Inferior parietal cortex (tissue), 1 donor: ENCODE measurements around the gene PITPNC1.
"Not testable (repeated sequence)": the region's sequence is repeated elsewhere in the genome, so short reads cannot be mapped to it uniquely, and the experiment has no call there.

Source experiments
- DNase-seq: peaks from one replicate; pipeline ENCODE4 v3.0.0-alpha.2; 2016; ENCODE audit errors: extremely low spot score

The PITPNC1 gene

DNA sequence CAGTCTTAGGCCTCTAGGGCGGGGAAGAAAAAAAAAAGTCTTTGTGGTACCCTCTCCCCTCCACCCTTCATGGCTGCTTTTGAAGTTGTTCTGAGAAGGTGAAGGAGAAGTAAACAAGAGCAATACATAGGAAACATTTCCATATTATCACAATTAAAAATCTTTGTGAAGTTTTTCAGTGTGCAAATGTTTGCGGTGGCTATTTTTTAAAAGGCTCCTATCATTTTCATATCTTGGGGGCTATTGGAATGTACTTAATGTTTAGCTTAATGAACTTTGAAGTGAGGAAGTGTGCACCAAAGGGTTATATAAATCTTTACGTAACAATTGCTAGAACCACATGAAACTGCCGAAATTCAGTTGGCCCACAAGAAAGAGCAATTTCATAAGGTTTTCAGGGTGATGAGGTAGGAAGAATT is 348.3 kb downstream of the PITPNC1 start:
- DNase-seq = no peak

DNA sequence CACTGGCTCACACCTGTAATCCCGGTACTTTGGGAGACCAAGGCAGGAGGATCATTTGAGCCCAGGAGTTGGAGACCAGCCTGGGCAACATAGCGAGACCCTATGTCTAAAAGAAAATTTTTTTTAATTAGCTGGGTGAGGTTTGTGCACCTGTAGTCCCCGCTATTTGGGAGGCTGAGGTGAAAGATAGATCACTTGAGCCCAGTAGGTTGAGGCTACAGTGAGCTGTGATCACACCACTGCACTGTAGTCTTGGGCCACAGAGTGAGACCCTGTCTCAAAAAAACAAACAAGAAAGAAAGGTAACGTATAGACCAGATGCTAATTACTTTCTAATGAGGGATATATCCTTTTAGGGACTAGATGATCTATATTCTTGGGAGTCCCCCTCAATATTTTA is 348.7 kb downstream of the PITPNC1 start:
- DNase-seq = no peak

DNA sequence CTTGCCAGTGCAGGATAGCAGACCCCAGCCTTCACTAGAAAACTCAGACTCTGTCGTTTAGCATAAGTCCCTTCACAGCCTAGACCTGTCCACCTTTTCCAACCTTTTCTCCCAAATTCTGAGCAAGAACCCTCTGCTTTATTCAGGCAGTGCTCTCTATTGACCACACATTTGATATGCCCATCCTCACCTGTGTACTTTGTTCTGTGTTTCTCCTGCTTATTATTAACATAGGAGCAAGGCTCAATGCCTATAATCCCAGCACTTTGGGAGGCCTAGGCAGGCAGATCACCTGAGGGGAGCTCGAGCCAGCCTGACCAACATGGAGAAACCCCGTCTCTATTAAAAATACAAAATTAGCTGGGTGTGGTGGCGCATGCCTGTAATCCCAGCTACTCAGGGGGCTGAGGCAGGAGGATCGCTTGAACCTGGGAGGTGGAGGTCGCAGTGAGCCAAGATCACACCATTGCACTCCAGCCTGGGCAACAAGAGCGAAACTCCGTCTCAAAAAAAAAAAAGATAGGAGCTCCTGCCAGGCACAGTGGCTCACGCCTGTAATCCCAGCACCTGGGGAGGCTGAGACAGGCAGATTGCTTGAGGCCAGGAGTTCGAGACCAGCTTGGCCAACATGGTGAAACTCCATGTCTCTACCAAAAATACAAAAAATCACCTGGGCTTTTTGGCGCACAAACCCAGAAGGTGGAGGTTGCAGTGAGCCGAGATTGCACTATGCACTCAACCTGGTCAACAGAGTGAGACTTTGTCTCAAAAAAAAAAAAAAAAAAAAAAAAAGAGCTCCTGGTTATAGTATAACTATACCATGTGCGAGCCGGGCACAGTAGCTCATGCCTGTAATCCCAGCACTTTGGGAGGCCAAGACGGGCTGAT is 350.3 kb downstream of the PITPNC1 start:
- DNase-seq = not testable (repeated sequence)

DNA sequence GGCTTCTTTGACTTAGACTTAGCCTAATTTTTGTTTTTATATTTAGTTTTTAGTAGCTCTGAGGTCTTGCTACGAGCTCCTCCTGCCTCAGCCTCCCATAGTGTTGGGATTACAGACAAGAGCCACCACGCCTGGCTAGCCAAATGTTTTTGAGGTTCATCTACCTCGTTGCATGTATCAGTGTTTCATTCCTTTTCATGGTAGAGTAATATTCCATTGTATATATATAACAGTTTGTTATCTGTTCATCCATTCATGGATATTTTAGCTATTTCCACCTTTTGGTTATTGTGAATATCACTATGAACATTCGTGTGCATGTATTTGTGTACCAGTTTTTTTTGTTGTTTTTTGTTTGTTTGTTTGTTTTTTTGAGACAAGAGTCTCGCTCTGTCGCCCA is 352.8 kb downstream of the PITPNC1 start:
- DNase-seq = no peak

DNA sequence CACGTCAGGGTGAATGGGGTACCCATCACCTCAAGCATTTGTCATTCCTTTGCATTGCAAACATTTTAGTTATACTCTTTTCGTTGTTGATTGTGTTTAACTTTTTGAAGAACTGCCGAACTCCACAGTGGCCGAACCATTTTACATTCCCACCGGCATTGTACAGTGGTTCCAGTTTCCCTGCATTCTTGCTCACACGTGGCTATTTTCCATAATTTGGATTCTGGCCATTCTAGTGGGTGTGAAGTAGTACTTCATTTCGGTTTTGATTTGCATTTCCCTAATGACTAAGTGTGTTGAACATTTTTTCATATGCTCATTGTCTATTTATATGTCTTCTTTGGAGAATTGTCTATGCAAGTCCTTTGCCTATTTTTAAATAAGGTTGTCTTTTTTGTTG is 353.6 kb downstream of the PITPNC1 start:
- DNase-seq = no peak

DNA sequence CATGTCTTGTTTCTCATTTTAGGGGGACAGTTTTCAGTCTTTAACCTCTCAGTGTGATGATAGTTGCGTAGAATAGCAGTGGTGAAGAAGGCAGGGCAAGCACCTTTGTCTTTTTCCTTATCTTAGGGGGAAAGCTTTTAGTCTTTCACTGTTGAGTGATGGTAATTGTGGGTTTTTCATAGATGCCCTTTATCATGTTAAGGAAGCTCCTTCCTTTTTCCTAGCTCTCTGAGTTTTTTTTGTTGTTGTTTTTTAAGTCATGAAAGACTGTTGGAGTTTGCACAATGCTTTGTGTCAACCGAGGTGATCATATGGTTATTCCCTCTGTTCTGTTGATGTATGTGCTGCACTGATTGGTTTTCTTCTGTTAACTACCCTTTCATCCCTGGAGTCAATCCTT is 356.4 kb downstream of the PITPNC1 start:
- no peak for DNase-seq

DNA sequence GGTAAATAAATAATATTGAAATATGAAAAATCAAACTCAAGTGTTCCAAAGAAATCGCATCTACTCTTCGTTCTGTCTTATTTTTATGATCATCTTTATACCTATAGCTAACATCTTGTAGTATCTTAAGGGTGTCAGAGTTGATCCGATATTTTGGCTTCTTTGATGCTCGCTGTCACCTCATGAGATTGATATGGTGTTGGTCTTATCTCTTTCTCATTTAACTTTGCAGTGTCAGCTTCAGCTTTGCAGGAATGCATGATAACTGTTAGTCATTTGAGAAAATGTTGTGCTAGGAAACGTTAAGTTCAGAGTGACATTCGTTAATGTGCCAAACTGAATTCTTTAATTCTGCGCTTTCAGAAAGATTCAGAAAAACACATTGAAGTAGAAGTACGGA is 360.1 kb downstream of the PITPNC1 start:
- no peak for DNase-seq

DNA sequence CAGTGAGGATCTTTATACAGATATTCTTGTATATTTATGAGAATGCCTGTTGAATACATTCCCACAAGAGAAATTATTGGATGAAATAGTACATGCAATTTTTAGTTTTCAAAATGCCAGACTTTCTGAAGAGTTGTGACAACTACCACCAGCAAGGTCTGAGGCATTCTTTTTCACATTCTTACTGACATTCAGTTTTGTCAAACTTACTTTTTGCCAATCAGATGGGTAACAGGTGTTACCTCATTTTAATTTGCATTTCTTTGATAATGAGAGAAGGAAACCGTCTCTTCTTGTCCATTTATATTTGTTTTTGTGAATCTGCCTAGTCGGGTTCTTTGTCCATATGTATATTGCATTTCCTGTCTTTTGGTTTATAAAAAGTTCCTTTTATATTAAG is 364.9 kb downstream of the PITPNC1 start:
- DNase-seq = no peak
